Vagina (tissue), 2 donors: Measurements from ENCODE around the gene SPHK1.

Source experiments
- CTCF ChIP-seq, 3 experiments: fragments of 450-650 bp in 2 of 3; fragments of 200-600 bp in 1 of 3; sonication (generic) in 1 of 3; IDR thresholded peaks; one replicate each; pipeline ENCODE4 v1.5.1; 2017 to 2019; ENCODE audit warnings: antibody characterized with exemption in 3 of 3, mild to moderate bottlenecking in 2 of 3, moderate library complexity in 2 of 3
- POLR2A ChIP-seq, 2 donors: fragments of 450-650 bp; IDR thresholded peaks; one replicate each; pipeline ENCODE4 v1.6.1; 2017; ENCODE audit warnings: antibody characterized with exemption in 2 of 2, mild to moderate bottlenecking in 2 of 2, moderate library complexity in 2 of 2
- POLR2AphosphoS5 ChIP-seq, 2 donors: sonication (generic); formaldehyde crosslinking; IDR thresholded peaks; one replicate each; pipeline ENCODE4 v1.9.0; 2017; ENCODE audit warnings: antibody characterized with exemption in 2 of 2, mild to moderate bottlenecking in 2 of 2, low read depth in 1 of 2; ENCODE audit not compliant: insufficient read depth in 1 of 2

GRCh38 chr17:76345377-76345974 is 38.9 kb upstream of the SPHK1 start:
- TF ChIP-seq CTCF (IDR thresholded peaks at IDR 0.05) (no peak), POLR2A (IDR thresholded peaks at IDR 0.05) (no peak), POLR2AphosphoS5 (IDR thresholded peaks at IDR 0.05; ENCODE audit: insufficient read depth in 1 of 2, low read depth in 1 of 2) (no peak)
